Hippocampal formation (tissue), 2 donors: ENCODE data around the gene PTCD2.

ENCODE experiments used
- DNase-seq, 2 donors: peaks; one replicate each; lab custom pipeline; 2025; lab: John Stamatoyannopoulos, UW

Gene PTCD2

GRCh38 chr5:72415616-72416325 is 95.6 kb downstream of the PTCD2 start:
- DNase-seq: no peak

DNA sequence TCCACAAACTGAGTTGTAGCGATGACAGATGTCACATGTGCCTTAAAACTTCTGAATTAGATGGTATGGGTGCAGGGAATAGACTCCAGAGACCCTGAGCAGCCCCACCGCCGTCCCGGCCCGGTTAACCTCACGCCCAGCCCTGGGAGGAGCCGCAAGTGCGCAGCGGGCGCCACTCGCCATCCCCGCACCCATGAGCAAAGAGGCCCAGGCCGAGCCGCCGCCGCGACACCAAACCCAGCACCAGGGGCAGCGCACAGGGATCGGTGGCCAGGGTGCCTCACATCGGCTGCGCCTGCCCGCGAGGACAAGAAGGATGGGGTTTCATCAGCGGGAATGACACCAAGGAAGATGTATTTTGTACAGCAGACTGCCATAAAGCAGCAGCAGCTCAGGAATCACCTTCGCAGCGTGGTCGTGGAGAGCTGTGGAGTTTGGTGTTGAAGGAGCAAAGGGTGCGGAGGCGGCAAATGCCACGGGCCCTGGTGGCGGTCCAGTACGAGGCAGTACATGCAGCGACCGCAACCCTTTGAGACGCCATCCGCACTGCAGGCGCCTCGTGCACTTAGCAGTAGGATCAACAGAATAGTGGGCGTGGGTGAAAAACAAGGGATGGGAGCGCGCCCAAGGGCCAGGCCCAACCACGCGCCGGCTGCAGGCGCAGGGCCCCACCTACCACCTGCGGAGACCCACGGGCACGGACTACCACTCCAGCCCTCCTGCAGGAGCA is 97.3 kb downstream of the PTCD2 start:
- no peak for DNase-seq
